ENCODE measurements around the gene YEATS2.

GRCh38 chr3:183718012-183718411, 20.4 kb downstream of the YEATS2 start:
- no peak for TF ChIP-seq CTCF (IDR thresholded peaks at IDR 0.05)
- no peak for TF ChIP-seq POLR2A (IDR thresholded peaks at IDR 0.05)
- no peak for TF ChIP-seq POLR2AphosphoS5 (IDR thresholded peaks at IDR 0.05)

Data from breast epithelium (tissue), 3 donors.